Fibroblast of lung (primary cell): ENCODE measurements around the gene EFNB2. TPM values are rescaled to one million over a fixed set of nuclear protein-coding genes. Genes with fewer than 3 reads are reported as not detected.
A peak's percentile ranks its signal among the peaks of the same experiment; 100 is the strongest.

ENCODE experiments used
- DNase-seq, 2 donors: peaks; one replicate each; pipeline versions ENCODE4 v3.0.0 to v3.0.0-alpha.2; 2010; ENCODE audit warnings: low read depth in 2 of 2
- H2AFZ ChIP-seq: 2 replicates; pipeline ENCODE4 v1.5.1; 2012; ENCODE audit warnings: low read length, control low read depth, inconsistent platforms
- H3K27ac ChIP-seq: 2 replicates; pipeline ENCODE4 v1.5.1; 2011; ENCODE audit warnings: low read length, control low read depth; ENCODE audit not compliant: insufficient read depth
- H3K27me3 ChIP-seq: 2 replicates; pipeline ENCODE4 v1.5.1; 2011; ENCODE audit warnings: mild to moderate bottlenecking, low read length; ENCODE audit not compliant: control insufficient read depth, insufficient read depth
- H3K36me3 ChIP-seq: 2 replicates; pipeline ENCODE4 v1.5.1; 2011; ENCODE audit warnings: low read length; ENCODE audit not compliant: control insufficient read depth, insufficient read depth
- H3K4me1 ChIP-seq: 2 replicates; pipeline ENCODE4 v1.5.1; 2011; ENCODE audit warnings: low read length; ENCODE audit not compliant: control insufficient read depth, insufficient read depth; ENCODE audit errors: extremely low read depth
- H3K4me2 ChIP-seq: 2 replicates; pipeline ENCODE4 v1.5.1; 2011; ENCODE audit warnings: low read length, control low read depth; ENCODE audit not compliant: insufficient read depth; ENCODE audit errors: extremely low read depth
- H3K4me3 ChIP-seq, 4 experiments: fragments of 200-600 bp in 1 of 4; sonication (generic) in 1 of 4; replicated peaks in 1 of 4; 2 replicates each; pipeline ENCODE4 v1.5.1; 2011 to 2016; ENCODE audit warnings: low read length in 4 of 4, low read depth in 3 of 4, mild to moderate bottlenecking in 3 of 4, control low read depth in 2 of 4, inconsistent platforms in 1 of 4, mixed read lengths in 1 of 4; ENCODE audit not compliant: insufficient read depth in 1 of 4; ENCODE audit errors: control extremely low read depth in 1 of 4
- H3K79me2 ChIP-seq: 2 replicates; pipeline ENCODE4 v1.5.1; 2012; ENCODE audit warnings: mild to moderate bottlenecking, low read length, inconsistent platforms; ENCODE audit not compliant: control insufficient read depth, insufficient read depth
- H3K9ac ChIP-seq: 2 replicates; pipeline ENCODE4 v1.5.1; 2011; ENCODE audit warnings: mild to moderate bottlenecking, low read length, control low read depth; ENCODE audit not compliant: insufficient read depth
- H3K9me3 ChIP-seq: 2 replicates; pipeline ENCODE4 v1.5.1; 2012; ENCODE audit warnings: low read depth, low read length; ENCODE audit not compliant: control insufficient read depth, insufficient read depth
- H4K20me1 ChIP-seq: 2 replicates; pipeline ENCODE4 v1.5.1; 2011; ENCODE audit warnings: low read length; ENCODE audit not compliant: control insufficient read depth, insufficient read depth; ENCODE audit errors: extremely low read depth
- CTCF ChIP-seq, 2 donors: IDR thresholded peaks in 1 of 2; conservative IDR thresholded peaks in 1 of 2; 1 replicate in 1 of 2; 2 replicates in 1 of 2; pipeline ENCODE4 v1.5.1; 2011 to 2012; ENCODE audit warnings: low read length in 2 of 2, control low read depth in 1 of 2, inconsistent platforms in 1 of 2, low read depth in 1 of 2, mild to moderate bottlenecking in 1 of 2
- EZH2 ChIP-seq: IDR thresholded peaks from 2 replicates; pipeline ENCODE4 v1.5.1; 2012; ENCODE audit warnings: low read length, control low read depth, mild to moderate bottlenecking; ENCODE audit errors: missing control alignments
- polyA plus RNA-seq, 2 donors: library from polyadenylated mRNA; depleted of rRNA in 1 of 2; stranded (reverse) in 1 of 2; unstranded in 1 of 2; fragments of >200 nt; gene quantifications; 2 replicates each; pipeline ENCODE4 v1.2.1, GENCODE V29; 2011 to 2012; ENCODE audit warnings: missing spikeins in 1 of 2
- total RNA-seq: library from RNA; depleted of rRNA; stranded (reverse); fragments of >200 nt; gene quantifications from 2 replicates; pipeline ENCODE4 v1.2.1, GENCODE V29; 2014

The EFNB2 gene
- total and polyA plus RNA-seq, 2 donors (not counting 1 experiment from before 2014, with no cell fraction given) = 13.5 to 20.0 TPM

- H2AFZ ChIP-seq = peak overlapping the region; percentile 23
- H3K4me2 ChIP-seq = peak overlapping the region; percentile 75
- no peaks in the 10 kb centered on the region for H3K9me3 ChIP-seq
- peaks cover 4% of the 10 kb centered on the region for H3K4me1 ChIP-seq
- TF ChIP-seq EZH2 (no peak), CTCF (conservative IDR thresholded peaks at IDR 0.05 in 1 of 2, IDR thresholded peaks at IDR 0.05 in 1 of 2; ENCODE audit: low read depth in 1 of 2, low read length in 2 of 2) (no peak)
- H3K36me3 ChIP-seq = no peaks in the 10 kb centered on the region
- H3K27ac ChIP-seq = peak overlapping the region; percentile 1
- peak; percentile 43 to 55 for DNase-seq
- peak overlapping the region in 1 of 4 experiments; percentile 21 for H3K4me3 ChIP-seq
- H3K79me2 ChIP-seq = no peaks in the 10 kb centered on the region
- no peaks in the 10 kb centered on the region for H4K20me1 ChIP-seq
- H3K27me3 ChIP-seq = no peaks in the 10 kb centered on the region
- no peak overlapping the region for H3K9ac ChIP-seq
Measured at GRCh38 chr13:106573868-106574267, 38.4 kb upstream of the EFNB2 start.

GRCh38 chr13:106573284-106573846, 37.9 kb upstream of the EFNB2 start:
- Histone ChIP-seq H3K27ac (peak overlapping the region; percentile 1), H2AFZ (no peak overlapping the region), H4K20me1 (no peaks in the 10 kb centered on the region), H3K9me3 (no peaks in the 10 kb centered on the region), H3K4me3 (peak overlapping the region in 1 of 4 experiments; percentile 21), H3K36me3 (no peaks in the 10 kb centered on the region), H3K9ac (no peak overlapping the region), H3K79me2 (no peaks in the 10 kb centered on the region), H3K4me1 (peaks cover 6% of the 10 kb centered on the region), H3K4me2 (peak overlapping the region; percentile 51), H3K27me3 (no peaks in the 10 kb centered on the region)
- DNase-seq = peak; percentile 68 to 71
- TF ChIP-seq EZH2 (no peak), CTCF (conservative IDR thresholded peaks at IDR 0.05 in 1 of 2, IDR thresholded peaks at IDR 0.05 in 1 of 2; ENCODE audit: low read depth in 1 of 2, low read length in 2 of 2) (no peak)

GRCh38 chr13:106570299-106570852, 34.9 kb upstream of the EFNB2 start:
- H3K4me3 ChIP-seq = peak overlapping the region in 2 of 4 experiments; percentile 16 to 38
- peaks cover 25% of the 10 kb centered on the region for H3K79me2 ChIP-seq
- no peaks in the 10 kb centered on the region for H3K27me3 ChIP-seq
- peaks cover 6% of the 10 kb centered on the region for H3K4me1 ChIP-seq
- peak; percentile 51 to 78 for DNase-seq
- H3K4me2 ChIP-seq = no peak overlapping the region
- no peaks in the 10 kb centered on the region for H3K9me3 ChIP-seq
- peaks cover 2% of the 10 kb centered on the region for H4K20me1 ChIP-seq
- peak overlapping the region; percentile 22 for H3K9ac ChIP-seq
- no peak overlapping the region for H2AFZ ChIP-seq
- no peak for TF ChIP-seq EZH2
- no peak for TF ChIP-seq CTCF (conservative IDR thresholded peaks at IDR 0.05 in 1 of 2, IDR thresholded peaks at IDR 0.05 in 1 of 2; ENCODE audit: low read depth in 1 of 2, low read length in 2 of 2)
- no peak overlapping the region for H3K27ac ChIP-seq
- H3K36me3 ChIP-seq = no peaks in the 10 kb centered on the region
